ENCODE measurements around the gene NHLH2. TPM values are rescaled to one million over a fixed set of nuclear protein-coding genes. Genes with fewer than 3 reads are reported as not detected.

Gene NHLH2
- under 1 TPM in 1 of 4 donors, not detected in 3; 0.01 TPM for polyA plus RNA-seq (ENCODE audit: insufficient read length in 4 of 4)

DNA sequence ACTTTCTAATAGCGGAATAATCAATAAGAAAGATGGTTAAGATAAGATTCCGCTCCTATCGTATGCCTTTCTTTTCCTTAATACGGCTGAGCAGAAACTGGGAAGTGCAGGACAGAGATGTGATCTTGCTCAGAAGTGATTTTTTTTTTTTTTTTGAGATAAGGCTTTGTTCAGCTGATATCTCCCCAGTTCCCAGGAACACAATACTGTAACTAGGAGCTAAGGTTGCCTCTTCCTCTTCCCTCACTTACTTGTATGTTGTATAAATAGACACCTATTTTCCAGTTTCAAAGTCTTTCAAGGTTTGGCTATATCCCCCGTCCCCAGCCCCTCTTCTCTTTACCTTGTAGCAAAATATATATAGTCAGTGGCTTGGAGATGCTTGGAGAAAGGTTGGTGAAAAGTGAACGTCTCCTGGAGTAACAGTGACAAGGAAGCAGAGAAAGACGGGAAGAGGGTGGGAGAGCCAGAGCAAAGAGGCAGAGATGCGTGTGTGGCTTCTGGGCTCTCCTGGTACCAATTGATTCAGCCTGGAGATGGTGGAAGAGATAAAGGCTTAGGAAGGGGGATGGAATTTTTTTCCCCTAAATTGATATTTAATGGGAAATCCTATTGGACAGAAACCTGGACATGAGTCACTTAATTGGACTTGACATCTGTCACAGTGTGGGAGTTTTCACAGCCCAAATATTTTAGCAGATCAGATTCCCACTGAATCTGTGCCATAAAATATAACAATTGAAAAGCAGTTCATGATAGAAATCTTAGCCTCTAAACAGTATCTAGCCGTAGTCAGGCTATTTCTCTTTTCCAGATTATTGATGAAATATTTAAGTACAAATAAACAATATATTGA is at the start of gene NHLH2:
NHLH2 (minus strand) TSS at position 522 of the 856 bp plus-strand sequence. CDS start 2,754 bp downstream, outside the sequence.
- no peak for DNase-seq (ENCODE audit: low read depth in 4 of 4, low spot score in 3 of 4)

DNA sequence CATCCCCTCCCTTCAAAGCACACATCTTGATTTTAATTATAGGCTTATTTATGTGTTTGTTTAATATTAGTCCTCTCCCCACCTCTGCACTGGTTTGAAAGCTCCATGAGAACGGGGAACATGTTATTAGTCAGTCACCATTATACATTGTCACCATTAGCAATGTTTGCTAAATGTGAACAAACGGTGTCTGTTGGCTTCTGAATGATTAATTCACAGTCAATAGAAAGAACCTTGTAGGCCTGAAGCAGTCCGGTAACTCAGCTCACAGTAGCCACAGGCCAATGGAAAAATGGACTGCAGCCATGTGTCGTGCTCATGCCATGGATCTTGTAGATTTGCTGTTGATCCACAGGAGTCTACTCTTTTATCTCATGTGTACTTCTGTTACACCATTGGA is 49.7 kb upstream of the NHLH2 start:
- DNase-seq (ENCODE audit: low read depth in 4 of 4, low spot score in 3 of 4): no peak

- DNase-seq (ENCODE audit: low read depth in 4 of 4, low spot score in 3 of 4): no peak
Observed at GRCh38 chr1:115888976-115889375, 48.0 kb upstream of the NHLH2 start.

GRCh38 chr1:115882913-115883902 is 42.3 kb upstream of the NHLH2 start:
- no peak for DNase-seq (ENCODE audit: low read depth in 4 of 4, low spot score in 3 of 4)

- DNase-seq (ENCODE audit: low read depth in 4 of 4, low spot score in 3 of 4): no peak
Observed at GRCh38 chr1:115880981-115881672, 40.2 kb upstream of the NHLH2 start.

GRCh38 chr1:115879977-115880376 is 39.1 kb upstream of the NHLH2 start:
- DNase-seq (ENCODE audit: low read depth in 4 of 4, low spot score in 3 of 4): no peak

- DNase-seq (ENCODE audit: low read depth in 4 of 4, low spot score in 3 of 4): no peak
Observed at GRCh38 chr1:115877511-115877910, 36.6 kb upstream of the NHLH2 start.

DNA sequence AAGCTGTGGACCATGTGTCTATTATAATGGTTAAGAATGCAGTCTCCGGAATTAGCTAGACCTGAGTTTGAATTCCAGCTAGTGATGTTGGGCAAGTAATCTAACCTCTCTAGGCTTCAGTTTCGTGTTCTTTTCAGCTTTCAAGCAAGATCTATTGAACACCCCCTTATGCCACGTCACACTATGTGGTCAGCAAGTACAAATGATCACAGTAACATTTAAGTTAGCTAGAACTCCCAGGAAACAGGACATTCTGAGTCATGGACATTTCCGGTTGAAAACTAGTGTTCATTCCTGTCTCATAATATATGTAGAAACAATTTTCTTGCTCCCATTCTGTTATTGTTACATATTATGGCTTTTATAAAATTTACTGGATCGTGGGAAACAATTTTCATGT is 34.0 kb upstream of the NHLH2 start:
- DNase-seq (ENCODE audit: low read depth in 4 of 4, low spot score in 3 of 4): no peak

- DNase-seq (ENCODE audit: low read depth in 4 of 4, low spot score in 3 of 4): no peak
Observed at GRCh38 chr1:115874497-115874896, 33.6 kb upstream of the NHLH2 start.

DNA sequence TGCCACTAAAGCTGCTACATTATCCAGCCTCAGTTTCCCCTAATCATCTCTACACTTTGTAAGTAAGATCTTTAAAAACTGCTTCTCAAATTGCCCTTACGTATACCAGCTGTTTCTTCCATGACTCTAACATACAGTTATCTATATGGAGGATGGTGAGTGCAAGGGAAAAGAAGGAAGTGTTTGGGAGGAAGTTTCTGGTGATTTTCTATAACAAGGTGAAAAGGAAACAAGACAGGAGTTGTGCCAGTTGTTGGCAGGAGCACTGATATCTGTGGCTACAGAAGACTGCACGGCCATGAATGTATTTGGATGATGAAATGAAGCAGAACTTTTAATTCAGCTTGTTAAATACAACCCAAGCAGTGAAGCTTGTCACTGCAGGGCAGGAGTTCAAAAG is 32.3 kb upstream of the NHLH2 start:
- no peak for DNase-seq (ENCODE audit: low read depth in 4 of 4, low spot score in 3 of 4)

- DNase-seq (ENCODE audit: low read depth in 4 of 4, low spot score in 3 of 4): no peak
Observed at GRCh38 chr1:115869064-115869463, 28.1 kb upstream of the NHLH2 start.

DNA sequence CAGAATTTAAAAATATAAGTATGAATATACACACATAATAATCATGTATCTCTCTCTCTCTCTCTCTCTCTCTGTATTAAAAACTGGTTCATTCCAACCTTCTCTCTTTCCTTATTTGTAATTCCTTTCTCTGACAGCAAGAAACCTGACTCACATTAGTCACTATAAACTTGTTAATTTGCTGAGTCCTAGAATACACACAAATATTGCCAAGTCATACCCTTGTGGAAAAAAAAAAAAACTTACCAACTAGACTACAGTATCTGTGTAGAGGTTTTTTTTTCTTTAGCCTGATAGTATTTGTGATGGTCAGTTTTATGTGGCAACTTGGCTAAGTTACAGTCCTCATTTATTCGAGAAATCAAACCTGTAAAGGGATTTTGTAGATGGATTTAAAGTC is 26.3 kb upstream of the NHLH2 start:
- no peak for DNase-seq (ENCODE audit: low read depth in 4 of 4, low spot score in 3 of 4)

GRCh38 chr1:115865704-115866380 is 24.9 kb upstream of the NHLH2 start:
- DNase-seq (ENCODE audit: low read depth in 4 of 4, low spot score in 3 of 4): no peak

DNA sequence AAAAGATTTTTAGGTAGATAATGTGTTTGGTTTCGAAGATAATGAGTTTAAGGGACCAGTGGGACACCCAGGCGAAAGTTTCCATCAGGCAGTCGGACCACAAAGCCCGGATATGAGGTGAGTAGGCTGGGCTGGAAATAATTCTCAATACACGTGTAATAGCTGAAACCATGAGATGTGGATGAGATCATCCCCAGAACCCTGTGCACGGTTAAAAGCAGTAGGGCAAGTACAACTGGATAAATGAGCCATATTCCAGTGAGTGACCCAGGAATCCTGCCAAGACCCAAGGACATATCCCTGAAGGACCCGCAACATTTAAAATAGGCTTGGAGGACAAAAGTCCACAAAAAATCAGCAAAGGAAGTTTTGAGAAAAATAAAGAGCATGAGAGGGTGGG is 21.5 kb upstream of the NHLH2 start:
- no peak for DNase-seq (ENCODE audit: low read depth in 4 of 4, low spot score in 3 of 4)

DNA sequence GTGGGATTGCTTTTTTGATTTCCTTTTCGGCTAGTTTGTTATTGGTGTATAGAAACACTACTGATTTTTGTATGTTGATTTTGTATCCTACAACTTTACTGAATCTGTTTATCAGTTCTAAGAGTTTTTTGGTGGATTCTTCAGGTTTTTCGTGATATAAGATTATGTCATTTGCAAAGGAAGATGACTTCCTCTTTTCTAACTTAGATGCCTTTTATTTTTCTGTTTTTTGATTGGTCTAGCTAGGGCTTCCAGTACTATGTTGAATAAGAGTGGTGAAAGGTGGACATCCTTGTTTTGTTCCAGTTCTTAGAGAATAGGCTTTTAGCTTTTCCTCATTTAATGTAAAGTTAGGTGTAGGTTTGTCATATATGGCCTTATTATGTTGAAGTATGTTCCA is 13.1 kb upstream of the NHLH2 start:
- DNase-seq (ENCODE audit: low read depth in 4 of 4, low spot score in 3 of 4): no peak

- no peak for DNase-seq (ENCODE audit: low read depth in 4 of 4, low spot score in 3 of 4)
Observed at GRCh38 chr1:115850937-115851336, 10.0 kb upstream of the NHLH2 start.

DNA sequence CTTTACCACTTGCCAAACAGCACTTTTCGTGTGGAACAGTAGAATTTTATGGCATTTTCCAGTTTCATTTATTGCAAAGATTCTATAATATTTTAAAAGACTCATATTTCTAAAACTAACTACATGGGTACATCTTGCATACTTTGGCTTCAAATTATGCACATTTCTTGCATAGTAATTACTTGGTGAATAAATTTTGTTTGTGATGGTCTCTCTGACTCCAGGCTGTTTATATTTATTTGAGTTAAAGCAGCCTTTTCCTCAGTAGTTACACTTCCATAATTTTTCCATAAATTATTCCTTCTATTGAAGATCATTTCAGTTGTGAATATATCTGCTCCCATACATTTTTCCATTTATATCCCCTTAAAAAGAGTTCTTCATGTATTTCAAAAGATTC is 6.9 kb upstream of the NHLH2 start:
- no peak for DNase-seq (ENCODE audit: low read depth in 4 of 4, low spot score in 3 of 4)

DNA sequence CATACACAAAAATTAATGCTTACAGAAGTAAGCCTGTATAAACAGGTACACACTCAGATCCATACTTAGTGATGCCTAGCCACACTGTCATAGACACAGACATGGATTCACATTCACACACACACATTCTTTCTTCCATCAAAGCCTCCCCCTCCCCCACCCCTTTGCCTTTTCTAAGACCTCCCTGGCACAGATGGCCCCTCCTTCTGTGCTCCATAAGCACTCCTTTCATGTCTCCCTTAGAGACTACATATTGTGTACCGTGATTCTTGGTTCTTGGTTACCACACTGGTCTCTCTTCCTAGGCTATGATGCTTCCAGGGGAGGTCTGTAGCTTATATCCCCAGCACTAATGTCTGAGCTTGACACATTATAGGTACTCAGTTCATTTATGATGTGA is 2.0 kb upstream of the NHLH2 start:
- no peak for DNase-seq (ENCODE audit: low read depth in 4 of 4, low spot score in 3 of 4)

- no peak for DNase-seq (ENCODE audit: low read depth in 4 of 4, low spot score in 3 of 4)
Observed at GRCh38 chr1:115839679-115840237, 1.2 kb downstream of the NHLH2 start.
